ENCODE measurements around the gene MAP3K5.

The MAP3K5 gene

GRCh38 chr6:136737374-136737844, 54.9 kb downstream of the MAP3K5 start:
- H3K36me3 ChIP-seq (ENCODE audit: control insufficient read depth, insufficient read depth, low read length), result no peaks in the 10 kb centered on the region
- no peaks in the 10 kb centered on the region for H3K4me1 ChIP-seq (ENCODE audit: control insufficient read depth, insufficient read depth, low read length)
- H3K4me3 ChIP-seq (ENCODE audit: low read length), result no peak overlapping the region
- no peak overlapping the region for H3K27ac ChIP-seq (ENCODE audit: low read depth, low read length)
- H3K27me3 ChIP-seq (ENCODE audit: control insufficient read depth, insufficient read depth, low read length), result no peaks in the 10 kb centered on the region
- H3K9ac ChIP-seq (ENCODE audit: low read length), result no peak overlapping the region

DNA sequence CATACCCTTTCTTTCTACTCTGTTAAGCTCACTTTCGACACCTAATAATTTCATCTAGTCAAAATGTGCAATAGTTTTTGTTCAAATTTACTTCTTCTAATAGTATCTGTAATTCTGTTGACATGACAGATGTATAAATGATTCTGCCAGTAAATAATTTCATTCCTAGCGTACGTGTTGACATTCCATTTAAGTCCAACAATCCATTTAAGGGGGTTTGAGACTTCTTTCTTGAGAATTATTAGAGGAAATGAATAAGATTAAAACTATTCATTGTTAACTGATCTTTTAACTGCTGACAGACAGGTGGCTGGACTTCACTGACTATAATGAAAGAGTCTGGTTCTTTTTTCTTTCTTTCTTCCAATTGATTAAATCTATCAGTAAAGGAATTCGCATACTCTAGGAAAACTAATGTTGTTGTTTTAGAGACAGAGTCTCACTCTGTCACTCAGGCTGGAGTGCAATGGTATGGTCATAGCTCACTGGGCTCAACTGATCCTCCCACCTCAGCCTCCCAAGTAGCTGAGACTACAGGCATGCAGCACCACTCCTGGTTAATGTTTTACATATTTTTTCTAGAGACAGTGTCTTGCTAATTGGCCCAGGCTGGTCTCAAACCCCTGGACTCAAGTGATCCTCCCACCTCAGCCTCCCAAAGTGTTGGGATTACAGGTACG, 55.9 kb downstream of the MAP3K5 start:
- Histone ChIP-seq H3K36me3 (ENCODE audit: control insufficient read depth, insufficient read depth, low read length) (no peaks in the 10 kb centered on the region), H3K27me3 (ENCODE audit: control insufficient read depth, insufficient read depth, low read length) (no peaks in the 10 kb centered on the region), H3K27ac (ENCODE audit: low read depth, low read length) (no peak overlapping the region), H3K9ac (ENCODE audit: low read length) (no peak overlapping the region), H3K4me1 (ENCODE audit: control insufficient read depth, insufficient read depth, low read length) (no peaks in the 10 kb centered on the region), H3K4me3 (ENCODE audit: low read length) (no peak overlapping the region)

DNA sequence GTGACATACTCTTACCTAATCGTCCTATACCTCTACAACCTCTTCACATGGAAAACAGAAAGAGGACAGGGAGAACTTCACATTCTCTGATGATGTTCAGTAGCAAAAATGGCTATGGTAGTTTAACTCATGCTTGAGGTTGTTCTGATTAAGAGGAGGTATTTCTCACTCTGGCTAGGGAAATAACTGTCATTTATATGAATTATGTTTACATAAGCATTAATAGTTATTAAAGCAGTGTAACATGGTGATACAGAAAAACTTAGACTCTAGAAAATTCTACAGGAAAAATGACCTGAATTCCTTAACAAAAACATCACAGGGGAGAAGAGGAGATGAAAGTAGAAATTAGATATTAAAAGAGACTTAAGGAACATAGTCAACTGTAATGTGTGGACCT, 57.3 kb downstream of the MAP3K5 start:
- Histone ChIP-seq H3K4me3 (ENCODE audit: low read length) (no peak overlapping the region), H3K27ac (ENCODE audit: low read depth, low read length) (no peak overlapping the region), H3K36me3 (ENCODE audit: control insufficient read depth, insufficient read depth, low read length) (no peaks in the 10 kb centered on the region), H3K27me3 (ENCODE audit: control insufficient read depth, insufficient read depth, low read length) (no peaks in the 10 kb centered on the region), H3K9ac (ENCODE audit: low read length) (no peak overlapping the region), H3K4me1 (ENCODE audit: control insufficient read depth, insufficient read depth, low read length) (no peaks in the 10 kb centered on the region)

DNA sequence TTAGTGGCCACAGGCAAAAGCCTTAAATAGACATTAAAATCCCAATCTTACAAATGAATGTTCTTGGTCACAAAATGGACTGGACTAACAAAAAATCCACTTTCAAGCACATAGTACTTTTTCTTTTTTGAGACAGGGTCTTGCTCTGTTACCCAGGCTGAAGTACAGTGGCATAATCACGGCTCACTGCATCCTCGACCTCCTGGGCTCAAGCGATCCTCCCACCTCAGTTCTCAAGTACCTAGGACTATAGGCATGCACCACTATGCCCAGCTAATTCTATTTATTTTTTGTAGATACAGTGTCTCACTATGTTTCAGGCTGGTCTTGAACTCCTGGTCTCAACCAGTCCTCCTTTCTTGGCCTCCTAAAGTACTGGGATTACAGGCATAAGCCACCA, 59.4 kb downstream of the MAP3K5 start:
- H3K4me1 ChIP-seq (ENCODE audit: control insufficient read depth, insufficient read depth, low read length), result no peaks in the 10 kb centered on the region
- no peak overlapping the region for H3K4me3 ChIP-seq (ENCODE audit: low read length)

DNA sequence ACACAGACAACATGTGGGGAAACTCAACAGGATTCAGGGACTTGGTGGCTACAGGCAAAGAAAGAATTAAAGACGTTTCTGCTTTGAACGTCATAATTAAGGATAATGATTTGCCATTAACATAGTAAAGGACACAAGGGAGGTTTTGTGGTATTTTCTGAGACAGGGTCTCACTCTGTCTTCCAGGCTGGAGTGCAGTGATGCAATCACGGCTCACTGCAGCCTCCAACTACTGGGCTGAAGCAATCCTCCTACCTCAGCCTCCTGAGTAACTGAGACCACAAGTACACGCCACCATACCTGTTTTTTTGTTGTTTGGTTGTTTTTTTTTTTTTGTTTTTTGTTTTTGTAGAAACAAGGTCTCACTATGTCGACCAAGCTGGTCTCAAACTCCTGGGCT, 62.4 kb downstream of the MAP3K5 start:
- Histone ChIP-seq H3K36me3 (ENCODE audit: control insufficient read depth, insufficient read depth, low read length) (no peaks in the 10 kb centered on the region), H3K27me3 (ENCODE audit: control insufficient read depth, insufficient read depth, low read length) (no peaks in the 10 kb centered on the region), H3K27ac (ENCODE audit: low read depth, low read length) (no peak overlapping the region), H3K4me3 (ENCODE audit: low read length) (no peak overlapping the region), H3K4me1 (ENCODE audit: control insufficient read depth, insufficient read depth, low read length) (no peaks in the 10 kb centered on the region), H3K9ac (ENCODE audit: low read length) (no peak overlapping the region)

More for the DNA sequence above, 59.4 kb downstream of the MAP3K5 start:
- Histone ChIP-seq H3K27me3 (ENCODE audit: control insufficient read depth, insufficient read depth, low read length) (no peaks in the 10 kb centered on the region), H3K27ac (ENCODE audit: low read depth, low read length) (no peak overlapping the region), H3K9ac (ENCODE audit: low read length) (no peak overlapping the region), H3K36me3 (ENCODE audit: control insufficient read depth, insufficient read depth, low read length) (no peaks in the 10 kb centered on the region)

DNA sequence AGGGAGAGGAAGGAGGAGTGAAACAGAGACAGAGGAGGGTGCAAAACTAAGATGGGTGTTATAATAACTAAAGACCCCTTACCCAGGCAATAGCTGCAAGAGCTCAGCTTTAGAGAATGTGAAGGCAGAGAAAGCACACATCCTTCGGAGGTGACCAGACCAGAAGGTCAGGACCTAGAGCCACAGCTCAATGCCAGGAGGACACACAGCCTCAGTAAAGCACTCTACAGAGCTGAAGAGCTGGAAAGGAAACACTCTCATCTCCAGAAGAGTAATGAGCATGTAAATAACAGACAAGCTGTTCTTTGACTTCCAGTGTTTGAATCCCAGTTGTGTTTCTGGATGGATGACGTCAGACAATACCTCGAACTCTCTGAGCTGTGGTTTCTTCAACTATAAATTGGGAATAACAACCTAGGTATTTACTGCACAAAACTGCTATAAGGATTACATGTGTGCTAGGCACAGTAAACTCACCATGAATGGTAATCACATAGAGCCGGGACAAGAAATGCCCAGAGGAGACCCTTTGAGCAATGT, 63.2 kb downstream of the MAP3K5 start:
- H3K4me1 ChIP-seq (ENCODE audit: control insufficient read depth, insufficient read depth, low read length), result no peaks in the 10 kb centered on the region
- no peaks in the 10 kb centered on the region for H3K27me3 ChIP-seq (ENCODE audit: control insufficient read depth, insufficient read depth, low read length)
- H3K4me3 ChIP-seq (ENCODE audit: low read length), result no peak overlapping the region
- H3K9ac ChIP-seq (ENCODE audit: low read length), result no peak overlapping the region
- no peak overlapping the region for H3K27ac ChIP-seq (ENCODE audit: low read depth, low read length)
- no peaks in the 10 kb centered on the region for H3K36me3 ChIP-seq (ENCODE audit: control insufficient read depth, insufficient read depth, low read length)

DNA sequence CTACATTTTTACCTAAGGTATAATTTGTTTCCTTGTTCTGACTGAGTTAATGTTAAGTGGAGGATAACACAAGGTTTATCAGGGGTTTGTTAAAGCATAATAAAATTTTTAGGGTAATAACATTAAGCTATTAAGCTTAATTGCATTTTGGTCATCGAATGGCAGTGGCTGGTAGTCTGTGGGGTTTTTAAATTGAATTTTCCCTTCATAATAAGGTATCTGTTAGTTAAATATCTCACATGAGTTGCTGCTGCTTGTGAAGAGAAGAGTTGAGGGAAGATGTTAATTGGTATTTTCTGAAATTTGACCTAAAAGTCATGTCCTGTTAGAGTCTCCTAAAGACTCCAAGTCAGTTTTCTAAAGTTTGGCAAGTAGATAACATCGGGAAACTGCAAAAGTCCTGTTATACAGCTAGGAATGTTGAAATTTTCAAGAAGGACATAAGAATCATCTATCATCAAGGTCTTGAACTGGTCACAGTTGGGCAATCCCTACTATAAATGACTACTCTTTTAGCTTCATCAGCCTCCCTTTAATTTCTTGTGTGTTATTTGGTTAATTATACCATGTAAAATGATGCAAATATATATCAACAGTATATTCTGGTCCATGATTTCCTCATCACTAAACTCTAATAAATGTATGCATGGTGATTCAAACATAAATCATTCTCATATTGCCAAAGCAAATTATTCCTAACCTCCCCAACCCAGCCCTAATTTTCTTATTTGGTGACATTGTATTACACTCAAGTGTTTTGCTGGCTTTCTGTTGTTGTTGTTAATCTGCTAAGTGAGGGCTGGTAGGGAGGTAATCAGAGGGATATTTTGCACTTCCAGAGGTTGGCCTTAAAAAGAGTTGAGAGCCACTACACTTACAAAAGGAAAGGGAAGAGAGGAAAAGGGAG, 64.0 kb downstream of the MAP3K5 start:
- Histone ChIP-seq H3K27me3 (ENCODE audit: control insufficient read depth, insufficient read depth, low read length) (no peaks in the 10 kb centered on the region), H3K9ac (ENCODE audit: low read length) (no peak overlapping the region), H3K4me3 (ENCODE audit: low read length) (no peak overlapping the region), H3K27ac (ENCODE audit: low read depth, low read length) (no peak overlapping the region), H3K36me3 (ENCODE audit: control insufficient read depth, insufficient read depth, low read length) (no peaks in the 10 kb centered on the region), H3K4me1 (ENCODE audit: control insufficient read depth, insufficient read depth, low read length) (no peaks in the 10 kb centered on the region)

DNA sequence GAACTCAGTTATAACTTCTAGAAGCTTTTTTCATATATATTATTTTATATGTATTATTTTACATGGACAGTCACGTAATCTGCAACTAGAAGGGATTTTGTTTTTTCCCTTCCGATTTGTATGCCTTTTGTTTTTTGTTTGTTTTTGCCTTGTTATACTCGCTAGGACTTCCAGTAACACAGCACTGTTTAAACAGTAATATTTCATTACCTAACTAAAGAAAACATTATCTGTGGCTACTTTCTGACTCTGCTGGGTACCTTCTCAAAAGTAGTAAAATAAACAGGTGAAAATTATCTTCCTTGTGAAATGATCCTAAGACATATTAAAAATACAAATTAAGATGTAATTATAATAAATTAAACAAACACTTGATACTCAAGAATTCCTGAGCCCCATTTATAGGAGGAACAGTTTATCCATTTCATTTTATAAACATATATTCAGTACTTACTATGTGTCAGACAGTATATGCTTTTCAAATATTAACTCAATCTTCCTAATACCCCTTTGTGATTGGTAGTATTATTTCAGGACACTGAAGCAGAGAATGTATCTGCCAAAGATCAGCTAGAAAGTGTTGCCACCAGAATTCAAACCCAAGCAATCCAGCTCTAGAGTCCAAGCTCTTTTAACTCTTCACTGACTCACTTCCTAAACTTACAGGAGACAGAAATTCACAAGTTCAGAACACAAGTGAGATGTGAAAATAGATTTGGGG, 65.3 kb downstream of the MAP3K5 start:
- H3K4me3 ChIP-seq (ENCODE audit: low read length), result no peak overlapping the region
- no peaks in the 10 kb centered on the region for H3K4me1 ChIP-seq (ENCODE audit: control insufficient read depth, insufficient read depth, low read length)
- no peak overlapping the region for H3K9ac ChIP-seq (ENCODE audit: low read length)
- H3K27me3 ChIP-seq (ENCODE audit: control insufficient read depth, insufficient read depth, low read length), result no peaks in the 10 kb centered on the region
- no peaks in the 10 kb centered on the region for H3K36me3 ChIP-seq (ENCODE audit: control insufficient read depth, insufficient read depth, low read length)
- H3K27ac ChIP-seq (ENCODE audit: low read depth, low read length), result no peak overlapping the region

DNA sequence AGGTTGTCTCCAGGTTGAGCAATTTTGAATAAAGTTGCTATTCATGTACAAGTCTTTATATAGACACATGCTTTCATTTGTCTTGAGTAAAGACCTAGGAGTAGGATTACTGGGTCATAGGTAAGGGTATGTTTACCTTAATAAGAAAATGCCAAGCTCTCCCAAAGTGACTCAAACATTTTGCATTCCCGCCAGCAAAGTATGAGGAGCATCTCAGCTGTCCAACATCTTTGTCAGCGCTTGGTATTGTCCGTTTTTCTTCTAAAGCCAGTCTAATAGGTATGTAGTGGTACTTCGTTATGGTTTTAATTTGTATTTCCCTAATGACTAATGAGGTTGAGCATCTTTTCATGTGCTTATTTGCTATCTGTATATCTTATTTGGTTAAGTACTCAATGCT, 67.2 kb downstream of the MAP3K5 start:
- no peak overlapping the region for H3K4me3 ChIP-seq (ENCODE audit: low read length)
- no peaks in the 10 kb centered on the region for H3K27me3 ChIP-seq (ENCODE audit: control insufficient read depth, insufficient read depth, low read length)
- no peaks in the 10 kb centered on the region for H3K4me1 ChIP-seq (ENCODE audit: control insufficient read depth, insufficient read depth, low read length)
- H3K36me3 ChIP-seq (ENCODE audit: control insufficient read depth, insufficient read depth, low read length), result no peaks in the 10 kb centered on the region
- no peak overlapping the region for H3K27ac ChIP-seq (ENCODE audit: low read depth, low read length)
- no peak overlapping the region for H3K9ac ChIP-seq (ENCODE audit: low read length)

- Histone ChIP-seq H3K27me3 (ENCODE audit: control insufficient read depth, insufficient read depth, low read length) (no peaks in the 10 kb centered on the region), H3K27ac (ENCODE audit: low read depth, low read length) (no peak overlapping the region), H3K9ac (ENCODE audit: low read length) (no peak overlapping the region), H3K4me1 (ENCODE audit: control insufficient read depth, insufficient read depth, low read length) (no peaks in the 10 kb centered on the region), H3K36me3 (ENCODE audit: control insufficient read depth, insufficient read depth, low read length) (no peaks in the 10 kb centered on the region), H3K4me3 (ENCODE audit: low read length) (no peak overlapping the region)
Measured at GRCh38 chr6:136723780-136724179, 68.5 kb downstream of the MAP3K5 start.

- no peaks in the 10 kb centered on the region for H3K27me3 ChIP-seq (ENCODE audit: control insufficient read depth, insufficient read depth, low read length)
- no peak overlapping the region for H3K9ac ChIP-seq (ENCODE audit: low read length)
Measured at GRCh38 chr6:136721467-136721866, 70.8 kb downstream of the MAP3K5 start.

More at GRCh38 chr6:136721467-136721866, 70.8 kb downstream of the MAP3K5 start:
- Histone ChIP-seq H3K36me3 (ENCODE audit: control insufficient read depth, insufficient read depth, low read length) (no peaks in the 10 kb centered on the region), H3K4me3 (ENCODE audit: low read length) (no peak overlapping the region), H3K4me1 (ENCODE audit: control insufficient read depth, insufficient read depth, low read length) (no peaks in the 10 kb centered on the region), H3K27ac (ENCODE audit: low read depth, low read length) (no peak overlapping the region)
